Astrocyte of the cerebellum (primary cell): ENCODE data around the gene SLC6A14.

Experiments
- DNase-seq: peaks from one replicate; pipeline ENCODE4 v3.0.0-alpha.2; 2011; ENCODE audit warnings: low read depth
- H3K4me3 ChIP-seq: 2 replicates; pipeline ENCODE4 v1.5.1; 2011; ENCODE audit warnings: mild to moderate bottlenecking, low read depth, low read length, moderate library complexity
- in situ Hi-C: cut with HindIII; loops from 2 replicates; pipeline ENCODE4 v1.10.0; 2017; ENCODE audit warnings: low sequenced_read_pairs
- TF ChIP-seq, protein P1 (sequence below): IDR thresholded peaks from 2 replicates; pipeline ENCODE4 v1.5.1; 2012; ENCODE audit warnings: low read length, low read depth, moderate library complexity, mild to moderate bottlenecking; ENCODE audit errors: missing control alignments

SLC6A14 gene

DNA sequence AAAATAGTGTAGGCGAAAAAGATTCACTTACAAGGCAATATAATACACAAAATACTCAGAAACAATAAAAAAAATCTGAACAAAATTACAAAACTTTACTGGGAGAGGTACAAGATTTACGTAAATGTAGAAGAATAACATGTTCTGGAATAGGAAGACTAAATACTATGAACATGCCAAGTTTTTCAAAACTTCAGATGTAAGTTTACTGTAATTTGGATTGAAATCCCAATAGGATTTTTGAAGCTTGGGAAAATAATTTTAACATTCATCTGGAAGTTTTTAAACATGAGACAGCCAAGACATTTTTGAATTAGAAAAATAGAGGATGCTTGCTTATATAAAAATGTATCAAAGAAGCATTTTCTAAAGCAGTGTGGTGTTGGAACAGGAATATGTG, 56.9 kb downstream of the SLC6A14 start:
- in situ Hi-C loops: no loop called here

DNA sequence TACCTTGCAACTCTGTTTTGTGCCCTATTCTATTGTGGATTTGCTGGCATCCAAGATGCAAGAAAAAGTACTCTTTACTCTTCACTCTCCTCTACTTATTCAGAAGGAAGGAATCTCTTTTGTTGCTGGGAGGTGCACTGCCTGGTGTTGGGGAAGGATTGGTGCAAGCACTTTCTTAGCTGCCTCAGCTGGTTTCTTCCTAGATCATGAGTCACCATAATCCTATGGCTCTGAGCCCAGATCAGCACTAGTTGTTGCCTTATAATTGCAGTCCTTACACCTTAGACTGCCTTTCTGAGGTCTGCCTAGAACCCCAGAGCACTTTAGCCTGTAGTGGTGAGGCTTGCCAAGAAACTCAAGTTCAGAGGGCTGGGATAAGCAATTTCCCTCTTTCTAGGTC, 63.4 kb downstream of the SLC6A14 start:
- in situ Hi-C loops: no loop called here
- no peak for DNase-seq
- H3K4me3 ChIP-seq: no peak overlapping the region
- TF ChIP-seq, protein P1, sequence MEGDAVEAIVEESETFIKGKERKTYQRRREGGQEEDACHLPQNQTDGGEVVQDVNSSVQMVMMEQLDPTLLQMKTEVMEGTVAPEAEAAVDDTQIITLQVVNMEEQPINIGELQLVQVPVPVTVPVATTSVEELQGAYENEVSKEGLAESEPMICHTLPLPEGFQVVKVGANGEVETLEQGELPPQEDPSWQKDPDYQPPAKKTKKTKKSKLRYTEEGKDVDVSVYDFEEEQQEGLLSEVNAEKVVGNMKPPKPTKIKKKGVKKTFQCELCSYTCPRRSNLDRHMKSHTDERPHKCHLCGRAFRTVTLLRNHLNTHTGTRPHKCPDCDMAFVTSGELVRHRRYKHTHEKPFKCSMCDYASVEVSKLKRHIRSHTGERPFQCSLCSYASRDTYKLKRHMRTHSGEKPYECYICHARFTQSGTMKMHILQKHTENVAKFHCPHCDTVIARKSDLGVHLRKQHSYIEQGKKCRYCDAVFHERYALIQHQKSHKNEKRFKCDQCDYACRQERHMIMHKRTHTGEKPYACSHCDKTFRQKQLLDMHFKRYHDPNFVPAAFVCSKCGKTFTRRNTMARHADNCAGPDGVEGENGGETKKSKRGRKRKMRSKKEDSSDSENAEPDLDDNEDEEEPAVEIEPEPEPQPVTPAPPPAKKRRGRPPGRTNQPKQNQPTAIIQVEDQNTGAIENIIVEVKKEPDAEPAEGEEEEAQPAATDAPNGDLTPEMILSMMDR: no peak

More for the DNA sequence above, 56.9 kb downstream of the SLC6A14 start:
- TF ChIP-seq, protein P1: no peak
- no peak for DNase-seq
- H3K4me3 ChIP-seq: no peak overlapping the region
